ENCODE measurements around the gene CWC27.

CWC27 gene

GRCh38 chr5:65041296-65042158, 272.8 kb downstream of the CWC27 start:
- no peak for DNase-seq

DNA sequence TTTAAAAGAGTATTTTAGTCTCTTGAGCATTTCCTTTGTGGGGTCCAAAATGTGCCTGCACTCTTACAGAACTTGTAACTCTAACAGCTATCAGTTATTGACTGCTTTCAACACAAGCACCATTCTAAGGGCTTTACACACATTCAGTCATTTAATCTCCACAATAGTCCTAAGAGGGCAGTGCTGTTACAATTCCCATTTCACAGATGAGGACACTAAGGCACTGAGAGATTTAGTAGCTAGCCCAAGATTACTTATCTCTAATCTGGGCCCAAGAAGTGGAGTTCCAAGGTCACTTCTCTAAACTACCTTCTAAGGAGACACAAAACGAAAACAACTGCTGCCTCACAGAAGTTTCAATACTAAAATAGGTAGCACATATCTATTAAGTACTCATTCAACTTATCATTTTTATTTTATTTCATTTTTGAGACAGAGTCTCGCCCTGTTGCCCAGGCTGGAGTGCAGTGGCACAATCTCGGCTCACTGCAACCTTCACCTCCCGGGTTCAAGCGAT, 275.2 kb downstream of the CWC27 start:
- DNase-seq = no peak

DNA sequence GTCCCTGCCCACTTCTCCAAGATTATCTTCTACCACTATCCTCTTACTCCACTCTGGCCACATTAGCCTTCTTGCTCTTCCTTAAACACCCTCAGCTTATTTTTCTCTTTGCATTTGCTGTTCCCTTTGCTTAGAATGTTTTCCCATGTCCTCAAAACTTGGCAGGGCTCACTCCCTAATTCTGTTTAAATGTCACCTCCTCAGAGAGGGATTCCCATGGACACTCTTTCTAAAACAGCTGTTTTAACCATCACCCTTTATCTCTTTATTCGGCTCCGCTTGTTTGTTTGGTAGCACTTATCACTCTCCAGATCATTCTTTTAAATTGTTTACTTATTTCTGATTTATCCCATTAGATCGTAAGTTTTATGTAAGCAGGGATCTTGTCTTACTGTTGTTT, 278.5 kb downstream of the CWC27 start:
- no peak for DNase-seq

DNA sequence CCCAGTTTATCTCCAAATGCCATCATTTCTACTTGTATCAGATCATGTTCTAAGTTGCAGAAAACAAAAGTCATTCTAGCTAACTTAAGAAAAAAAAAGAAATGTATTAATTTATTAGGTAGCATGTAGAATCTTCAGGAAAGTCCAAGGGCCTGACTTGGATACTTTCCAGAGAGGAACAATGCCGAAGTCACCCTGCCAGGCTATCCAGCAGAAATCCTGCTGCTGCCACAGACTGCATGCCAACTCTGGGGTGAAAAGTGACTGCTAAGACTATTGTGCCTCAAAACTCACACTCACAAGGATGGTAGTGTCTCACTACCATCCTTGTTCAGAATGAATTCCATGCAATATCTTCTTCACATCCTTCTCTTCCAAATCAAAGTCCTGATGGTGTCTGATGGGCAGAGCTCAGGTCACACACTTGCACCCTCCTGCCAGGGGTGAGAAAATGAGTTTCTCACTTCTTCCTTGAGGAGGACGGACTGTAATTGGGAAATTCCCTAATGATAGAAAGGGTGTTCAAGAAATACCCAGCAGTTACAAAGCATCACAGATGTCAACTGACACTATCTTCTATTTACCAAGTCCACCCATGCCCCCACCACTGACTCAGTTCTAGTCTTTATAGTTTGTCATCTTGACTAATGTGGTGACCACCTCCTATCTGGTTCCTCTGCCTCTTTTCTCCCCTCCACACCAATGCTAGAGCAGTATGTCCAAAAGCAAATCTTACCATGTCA, 279.4 kb downstream of the CWC27 start:
- DNase-seq = no peak

DNA sequence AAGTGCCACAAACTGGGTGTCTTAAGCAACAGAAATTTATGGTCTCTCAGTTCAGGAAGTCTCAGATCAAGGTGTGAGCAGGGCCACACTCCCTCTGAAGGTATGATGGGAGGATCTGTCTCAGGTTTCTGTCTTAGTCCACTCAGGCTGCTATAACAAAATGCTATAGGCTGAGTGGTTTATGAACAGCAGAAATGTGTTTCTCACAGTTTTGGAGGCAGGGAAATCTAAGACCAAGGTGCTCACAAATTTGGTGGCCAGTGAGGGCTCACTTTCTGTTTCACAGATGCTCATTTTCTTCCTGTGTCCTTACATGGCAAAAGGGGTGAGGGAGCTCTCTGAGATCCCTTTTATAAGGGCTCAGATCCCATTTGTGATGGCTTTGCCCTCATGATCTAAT, 281.4 kb downstream of the CWC27 start:
- DNase-seq = no peak

DNA sequence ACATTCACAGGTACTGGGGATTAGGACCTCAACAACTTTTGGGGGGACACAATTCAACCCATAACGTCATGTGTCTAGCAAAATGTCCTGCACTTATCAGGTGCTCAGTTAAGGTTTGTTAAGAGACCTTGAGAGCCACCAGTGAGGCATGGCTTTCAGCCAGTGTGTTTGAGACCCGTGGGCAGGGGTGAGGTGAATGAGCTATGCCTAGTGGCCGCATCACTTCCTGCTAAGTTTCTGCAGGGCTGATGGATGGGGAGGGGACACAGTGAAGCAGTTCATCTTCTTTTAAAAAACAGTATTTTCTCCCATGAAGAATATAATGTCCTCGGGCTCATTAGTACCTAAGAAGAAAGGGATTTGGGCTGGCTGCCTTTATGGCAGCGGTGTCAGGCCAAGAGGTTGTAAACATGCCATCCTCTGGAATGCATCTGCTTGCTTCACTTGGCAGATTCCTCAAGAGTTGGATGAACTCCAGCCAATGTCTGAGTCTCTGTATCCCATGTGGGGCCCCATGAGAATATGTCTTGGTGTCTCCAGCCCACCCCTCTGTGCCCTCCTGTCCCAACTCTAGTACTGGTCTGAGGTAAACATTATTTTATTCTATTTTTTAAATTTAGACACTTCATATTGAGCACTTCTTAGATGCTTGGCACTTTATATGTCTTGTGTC, 282.2 kb downstream of the CWC27 start:
- no peak for DNase-seq

DNA sequence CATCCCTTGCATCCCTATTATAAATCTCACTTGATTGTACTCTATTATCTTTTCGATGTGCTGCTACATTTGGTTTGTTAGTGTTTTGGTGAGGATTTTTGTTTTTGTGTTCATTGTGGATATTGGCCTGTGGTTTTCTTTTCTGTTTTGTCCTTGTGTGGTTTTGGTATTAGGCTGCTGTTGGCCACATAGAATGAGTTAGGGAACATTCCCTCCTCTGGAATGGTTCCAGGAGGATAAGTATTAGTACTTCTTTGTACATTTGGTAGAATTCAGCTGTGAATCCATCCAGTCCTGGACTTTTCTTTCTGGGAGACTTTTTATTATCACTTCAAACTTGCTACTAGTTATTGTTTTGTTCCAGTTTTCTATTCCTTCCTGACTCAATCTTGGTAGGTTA, 287.2 kb downstream of the CWC27 start:
- no peak for DNase-seq

DNA sequence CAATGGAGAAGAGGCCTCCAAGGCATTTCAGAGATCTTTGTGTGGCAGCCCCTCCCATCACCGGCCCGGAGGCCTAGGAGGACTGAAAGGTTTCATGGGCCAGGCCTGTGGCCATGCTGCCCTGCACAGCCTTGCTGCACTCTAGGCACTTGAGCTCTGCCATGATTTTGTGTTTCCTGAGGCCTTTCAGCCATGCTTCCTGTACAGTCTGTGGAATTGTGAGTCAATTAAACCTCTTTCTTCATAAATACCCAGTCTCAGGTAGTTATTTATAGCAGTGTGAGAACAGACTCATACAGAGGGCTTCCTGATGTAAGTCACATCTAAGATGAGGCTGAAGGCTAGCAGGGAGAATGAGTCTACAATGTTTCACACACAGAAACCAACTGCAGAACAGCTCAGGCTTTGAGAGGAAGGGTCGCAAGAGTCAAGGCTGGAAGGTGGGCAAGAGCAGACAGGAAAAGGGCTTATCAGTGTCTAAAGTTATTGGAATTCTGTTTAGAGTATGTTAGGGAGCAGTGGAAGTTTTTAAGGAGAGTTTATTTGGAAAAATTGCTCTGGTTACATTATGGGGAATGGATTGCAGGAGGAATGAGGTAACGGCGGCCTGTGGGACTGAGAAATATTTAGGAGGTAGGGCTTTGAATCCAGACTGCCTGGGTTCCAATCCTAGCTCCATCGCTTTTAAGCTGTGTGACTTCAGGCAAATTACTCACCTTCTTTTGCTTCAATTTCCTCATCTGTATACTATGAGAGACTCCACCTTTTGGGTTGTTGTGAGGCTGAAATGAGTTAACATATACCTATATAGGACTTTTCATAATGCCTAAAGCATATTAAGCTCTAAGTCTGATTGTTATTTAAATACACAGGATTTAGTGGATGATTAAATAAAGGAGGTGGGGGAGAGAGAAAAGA, 291.2 kb downstream of the CWC27 start:
- DNase-seq = no peak

DNA sequence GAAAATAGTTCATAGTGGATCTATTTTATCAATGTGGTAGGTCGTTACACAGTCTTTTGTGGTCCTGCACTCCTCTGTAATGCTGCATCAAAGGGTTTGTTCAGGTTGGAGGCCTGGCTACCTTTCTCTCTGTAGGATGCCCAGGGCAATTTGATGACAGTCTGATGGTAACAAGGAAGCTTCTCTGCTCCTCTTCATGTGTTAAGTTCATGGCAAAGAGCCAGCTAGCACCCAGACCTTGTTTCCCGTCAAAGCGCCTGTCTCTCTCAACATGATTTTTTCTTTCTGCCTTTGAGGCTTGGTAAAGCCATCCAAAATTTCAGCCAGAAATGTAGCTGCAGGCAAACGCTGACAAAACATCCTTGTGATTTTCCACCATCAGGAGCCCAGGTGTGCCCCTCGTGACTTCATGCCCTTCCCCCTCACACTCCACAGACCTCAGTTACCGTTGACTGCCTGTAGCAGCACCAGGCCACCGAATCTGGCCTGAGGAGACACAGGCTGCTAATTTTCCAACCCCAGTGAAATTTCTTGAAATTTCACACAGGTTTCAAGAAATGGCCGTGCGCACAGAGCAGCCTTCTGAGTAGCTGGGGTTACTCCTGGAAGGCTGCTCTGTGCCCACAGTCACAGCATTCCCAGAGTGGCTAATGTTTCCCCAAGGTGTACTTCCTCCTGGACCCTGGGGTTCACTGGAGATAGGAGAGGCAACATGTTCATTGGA, 292.7 kb downstream of the CWC27 start:
- DNase-seq = no peak

DNA sequence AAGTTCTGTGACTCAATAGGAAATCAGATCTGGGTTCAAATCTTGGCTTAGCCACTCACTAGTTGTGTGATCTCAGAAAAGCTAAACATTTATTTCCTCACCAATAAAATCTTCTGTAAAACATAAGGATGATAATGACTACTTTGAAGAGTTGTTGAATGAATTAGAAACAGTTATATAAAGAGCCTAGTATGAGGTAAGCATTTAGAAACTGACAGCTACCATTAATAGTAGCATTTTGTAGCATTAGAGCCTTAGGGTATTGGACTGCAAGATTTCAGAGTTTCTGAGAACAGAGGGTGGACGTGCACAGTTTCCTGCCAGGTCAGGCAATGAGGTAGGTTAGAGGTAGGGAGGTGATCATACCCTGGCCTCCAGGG, 293.2 kb downstream of the CWC27 start:
- DNase-seq = no peak

DNA sequence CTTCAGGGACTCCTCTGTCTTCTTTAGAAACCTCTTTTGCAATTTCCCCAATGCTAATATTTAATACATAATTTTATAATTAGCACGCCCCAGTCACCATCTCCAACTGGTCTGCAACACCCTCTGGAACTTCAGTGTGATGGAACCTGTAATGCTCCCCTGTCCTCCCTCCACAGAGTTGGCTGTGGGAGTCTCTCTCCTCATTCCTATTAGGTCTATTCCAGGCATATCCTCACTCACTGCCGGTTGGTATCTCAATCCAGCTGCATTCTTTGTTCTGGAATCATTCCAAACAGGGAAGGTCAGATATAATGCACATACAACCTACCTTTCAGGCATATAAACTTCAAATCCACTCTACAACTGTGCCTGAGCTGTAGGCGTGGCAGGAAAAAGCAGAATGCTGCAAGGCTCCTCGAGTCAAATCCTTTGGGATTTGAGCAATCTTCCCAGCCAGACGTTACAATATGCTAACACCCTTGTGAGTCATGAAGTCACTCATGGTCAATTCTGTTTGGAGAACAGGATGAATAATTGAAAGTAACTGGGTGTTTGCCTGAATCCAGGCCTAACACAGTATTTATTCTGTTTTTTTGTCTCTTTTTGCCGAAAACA, 293.8 kb downstream of the CWC27 start:
- DNase-seq = no peak

DNA sequence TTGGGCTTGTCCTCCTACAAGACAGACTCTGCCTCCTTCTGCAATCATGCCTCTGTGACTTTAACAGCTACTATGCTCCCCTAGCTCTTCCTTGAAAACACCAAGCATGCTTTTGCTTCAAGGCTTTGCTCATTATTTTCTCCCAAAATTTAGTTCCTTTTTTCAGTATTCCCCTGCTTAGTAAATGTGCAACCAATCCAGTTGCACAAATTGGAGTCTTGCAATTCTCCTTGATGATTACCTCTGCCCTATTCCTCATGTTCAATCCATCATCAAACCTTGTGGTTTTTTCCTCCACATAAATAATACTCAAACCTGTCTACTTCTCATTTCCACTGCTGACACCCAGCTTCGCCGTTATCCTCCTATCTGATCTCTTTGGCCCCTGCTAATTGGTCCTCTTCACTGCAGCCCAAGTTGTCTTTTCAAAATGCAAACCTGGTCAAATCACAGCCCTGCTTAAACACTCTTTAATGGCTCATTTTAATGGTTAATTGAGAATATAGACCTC, 296.3 kb downstream of the CWC27 start:
- no peak for DNase-seq

GRCh38 chr5:65066387-65067146, 297.8 kb downstream of the CWC27 start:
- DNase-seq = no peak

DNA sequence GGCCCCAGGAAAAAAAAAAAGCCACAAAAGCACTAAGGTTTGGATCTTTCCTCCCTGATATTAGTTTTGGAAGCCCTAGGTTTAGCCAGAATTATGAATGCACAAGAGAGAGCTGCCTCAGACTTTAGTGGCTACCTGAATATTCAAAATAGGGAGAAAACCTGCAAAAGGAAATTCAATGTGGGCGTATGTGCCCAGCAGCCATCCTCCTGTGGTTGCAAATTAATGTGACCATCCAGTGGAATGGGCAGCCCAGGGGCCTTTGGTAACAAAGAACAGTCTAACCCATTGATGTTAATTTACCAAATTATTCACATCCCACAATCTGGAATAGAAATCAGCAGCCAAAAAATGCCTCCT, 298.4 kb downstream of the CWC27 start:
- no peak for DNase-seq

Measured in midbrain (tissue), 1 donor.